Testis (tissue), 3 donors: Measurements from ENCODE around the gene PIK3C2B. TPM values are rescaled to one million over a fixed set of nuclear protein-coding genes. Genes with fewer than 3 reads are reported as not detected.

Experiments
- DNase-seq: peaks from one replicate; pipeline ENCODE4 v3.0.0-alpha.2; 2019
- H3K27ac ChIP-seq, 2 donors: fragments of 200-600 bp; sonication (generic); one replicate each; pipeline ENCODE4 v1.5.1; 2019
- H3K27me3 ChIP-seq: fragments of 200-600 bp; sonication (generic); one replicate; pipeline ENCODE4 v1.5.1; 2019
- H3K36me3 ChIP-seq: fragments of 200-600 bp; sonication (generic); one replicate; pipeline ENCODE4 v1.5.1; 2017; ENCODE audit warnings: low read depth; ENCODE audit errors: missing control alignments
- H3K4me1 ChIP-seq: fragments of 200-600 bp; sonication (generic); one replicate; pipeline ENCODE4 v1.5.1; 2019
- H3K4me3 ChIP-seq, 2 donors: fragments of 200-600 bp; sonication (generic); one replicate each; pipeline ENCODE4 v1.5.1; 2017 to 2019
- H3K9me3 ChIP-seq: fragments of 200-600 bp; sonication (generic); one replicate; pipeline ENCODE4 v1.5.1; 2017
- POLR2A ChIP-seq: fragments of 450-650 bp; IDR thresholded peaks from one replicate; pipeline ENCODE4 v1.6.1; 2017; ENCODE audit warnings: antibody characterized with exemption, mild to moderate bottlenecking, moderate library complexity
- WGBS, 2 donors: methylation state at CpG; one replicate each; pipeline ENCODE4 v1.1.5; 2018; 5-methylcytosine and 5-hydroxymethylcytosine counted together
- intact Hi-C: fragments of 100-400 bp; cut with DNase I; formaldehyde crosslinking; loops from one replicate; pipeline ENCODE4 v1.15.1; 2023; ENCODE audit warnings: low total_unique reads
- polyA plus RNA-seq: library from polyadenylated mRNA; stranded (reverse); fragments of 350-450 nt; fragmentation: Illumina TruSeq; extraction: RNeasy Lipid Tissue Mini Kit (QIAGEN cat#74804); gene quantifications from one replicate; pipeline ENCODE4 v1.2.3, GENCODE V29; 2014; ENCODE audit warnings: low read depth, low replicate concordance; ENCODE audit not compliant: insufficient read depth
- total RNA-seq, 2 donors: library from RNA; depleted of rRNA; stranded (reverse); fragments of >200 nt; gene quantifications; one replicate each; pipeline ENCODE4 v1.2.3, GENCODE V29; 2016
- TF ChIP-seq, protein P1 (sequence below), 3 experiments: fragments of 450-650 bp in 2 of 3; fragments of 200-600 bp in 1 of 3; sonication (generic) in 1 of 3; IDR thresholded peaks; one replicate each; pipeline ENCODE4 v1.5.1; 2016 to 2019; ENCODE audit warnings: antibody characterized with exemption in 3 of 3, mild to moderate bottlenecking in 2 of 3, moderate library complexity in 1 of 3

PIK3C2B gene
- total and polyA plus RNA-seq, 3 donors from 2014 or later: 7.6 to 20.1 (median 12.7) TPM

GRCh38 chr1:204498981-204499380, 4.4 kb upstream of the PIK3C2B start:
- Histone ChIP-seq H3K9me3 (no peaks in the 10 kb centered on the region), H3K4me1 (no peaks in the 10 kb centered on the region), H3K27me3 (no peaks in the 10 kb centered on the region), H3K4me3 (no peak overlapping the region), H3K27ac (no peak overlapping the region), H3K36me3 (no peaks in the 10 kb centered on the region)
- no peak for DNase-seq
- TF ChIP-seq, protein P1, sequence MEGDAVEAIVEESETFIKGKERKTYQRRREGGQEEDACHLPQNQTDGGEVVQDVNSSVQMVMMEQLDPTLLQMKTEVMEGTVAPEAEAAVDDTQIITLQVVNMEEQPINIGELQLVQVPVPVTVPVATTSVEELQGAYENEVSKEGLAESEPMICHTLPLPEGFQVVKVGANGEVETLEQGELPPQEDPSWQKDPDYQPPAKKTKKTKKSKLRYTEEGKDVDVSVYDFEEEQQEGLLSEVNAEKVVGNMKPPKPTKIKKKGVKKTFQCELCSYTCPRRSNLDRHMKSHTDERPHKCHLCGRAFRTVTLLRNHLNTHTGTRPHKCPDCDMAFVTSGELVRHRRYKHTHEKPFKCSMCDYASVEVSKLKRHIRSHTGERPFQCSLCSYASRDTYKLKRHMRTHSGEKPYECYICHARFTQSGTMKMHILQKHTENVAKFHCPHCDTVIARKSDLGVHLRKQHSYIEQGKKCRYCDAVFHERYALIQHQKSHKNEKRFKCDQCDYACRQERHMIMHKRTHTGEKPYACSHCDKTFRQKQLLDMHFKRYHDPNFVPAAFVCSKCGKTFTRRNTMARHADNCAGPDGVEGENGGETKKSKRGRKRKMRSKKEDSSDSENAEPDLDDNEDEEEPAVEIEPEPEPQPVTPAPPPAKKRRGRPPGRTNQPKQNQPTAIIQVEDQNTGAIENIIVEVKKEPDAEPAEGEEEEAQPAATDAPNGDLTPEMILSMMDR (IDR thresholded peaks at IDR 0.05): no peak
- no peak for TF ChIP-seq POLR2A
- WGBS, 2 donors: 78 to 83% methylated on average over 3 of the region's 3 CpGs
- intact Hi-C loops: no loop called here

DNA sequence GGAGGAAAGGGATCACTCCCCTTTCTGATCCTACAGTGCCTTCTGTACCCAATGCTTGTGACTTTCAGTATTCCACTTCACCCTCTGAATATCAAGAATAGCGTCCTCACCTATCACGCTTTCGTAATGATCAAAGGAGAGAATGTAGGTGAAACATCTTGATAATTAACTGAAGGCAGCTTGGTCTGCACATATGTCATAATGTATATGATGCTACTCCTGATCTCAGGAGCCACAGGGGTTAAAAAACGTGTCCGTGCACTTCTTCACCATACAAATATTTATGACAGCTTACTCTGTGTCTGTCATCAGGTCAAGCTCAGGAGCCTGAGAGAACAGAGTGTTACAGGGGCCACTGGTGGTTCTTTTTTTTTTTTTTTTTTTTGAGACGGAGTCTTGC, 1.2 kb upstream of the PIK3C2B start:
- Histone ChIP-seq H3K4me3 (no peak overlapping the region), H3K4me1 (peaks cover 14% of the 10 kb centered on the region), H3K27ac (no peak overlapping the region), H3K36me3 (no peaks in the 10 kb centered on the region), H3K27me3 (no peaks in the 10 kb centered on the region), H3K9me3 (no peaks in the 10 kb centered on the region)
- no peak for DNase-seq
- intact Hi-C loops: no loop called here
- TF ChIP-seq, protein P1 (IDR thresholded peaks at IDR 0.05): no peak
- TF ChIP-seq POLR2A: no peak
- WGBS, 2 donors: 51 to 70% methylated on average over 6 of the region's 6 CpGs

- intact Hi-C loops: no loop called here
- DNase-seq: no peak
- Histone ChIP-seq H3K27me3 (no peaks in the 10 kb centered on the region), H3K27ac (peak overlapping the region; percentile 80 to 87), H3K4me3 (peak overlapping the region; percentile 65 to 79), H3K4me1 (peaks cover 14% of the 10 kb centered on the region), H3K9me3 (no peaks in the 10 kb centered on the region), H3K36me3 (no peaks in the 10 kb centered on the region)
- no peak for TF ChIP-seq POLR2A
- TF ChIP-seq, protein P1 (IDR thresholded peaks at IDR 0.05): no peak
- 1 to 3% methylated on average over 17 of the region's 17 CpGs for WGBS, 2 donors
Measured at GRCh38 chr1:204495078-204495753, 611 bp upstream of the PIK3C2B start.

GRCh38 chr1:204493984-204494280, 673 bp downstream of the PIK3C2B start:
- H3K36me3 ChIP-seq: no peaks in the 10 kb centered on the region
- H3K9me3 ChIP-seq: no peaks in the 10 kb centered on the region
- peak overlapping the region; percentile 80 to 87 for H3K27ac ChIP-seq
- peak overlapping the region; percentile 65 to 79 for H3K4me3 ChIP-seq
- peaks cover 14% of the 10 kb centered on the region for H3K4me1 ChIP-seq
- no peaks in the 10 kb centered on the region for H3K27me3 ChIP-seq
- TF ChIP-seq POLR2A: no peak
- TF ChIP-seq, protein P1 (IDR thresholded peaks at IDR 0.05): no peak
- intact Hi-C loops: no loop called here
- peak; percentile 62 for DNase-seq
- 0% methylated on average over 4 to 14 of the region's 14 CpGs for WGBS, 2 donors
